Endometrial microvascular endothelial cells (primary cell): ENCODE results near the gene SPRY1. TPM values are rescaled to one million over a fixed set of nuclear protein-coding genes. Genes with fewer than 3 reads are reported as not detected.

Source experiments
- in situ Hi-C: cut with HindIII; loops from 2 replicates; pipeline ENCODE4 v1.10.0; 2017; ENCODE audit warnings: low sequenced_read_pairs, low pct_unique_long_range_greater_than_20kb; ENCODE audit errors: inconsistent ontology term
- total RNA-seq: library from RNA; depleted of rRNA; stranded (reverse); fragments of >200 nt; gene quantifications from one replicate; pipeline ENCODE4 v1.2.3, GENCODE V29; 2015; ENCODE audit errors: inconsistent ontology term

The SPRY1 gene
- total RNA-seq, 1 donor from 2014 or later: 17.7 TPM

DNA sequence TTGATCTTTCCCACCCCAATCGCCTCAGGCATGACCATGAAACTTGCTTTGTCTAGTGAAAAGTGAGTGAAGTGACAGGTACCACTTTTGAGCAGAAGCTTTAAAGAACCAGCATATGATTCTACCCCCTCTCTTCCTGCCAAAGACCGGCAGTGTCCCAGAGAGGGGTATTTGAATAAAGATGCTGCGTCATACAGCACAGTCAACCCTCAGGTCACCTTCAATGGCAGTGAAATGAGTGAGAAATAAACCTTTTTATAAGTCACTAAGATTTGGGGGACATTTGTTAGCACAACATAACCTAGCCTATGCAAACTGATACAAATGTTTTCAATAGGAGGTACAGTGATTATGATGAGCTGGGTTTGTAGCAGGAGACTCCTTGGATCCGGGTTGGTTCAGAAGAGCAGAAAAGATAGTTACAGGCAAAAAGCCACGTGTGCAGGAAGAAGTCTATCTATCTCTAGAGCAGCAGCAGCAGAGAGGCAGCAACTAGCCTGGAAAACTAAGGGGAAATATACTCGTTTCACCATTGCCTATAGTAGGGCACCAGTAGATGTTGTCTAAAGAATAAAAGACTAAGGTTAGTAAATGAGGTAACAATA, 30.3 kb upstream of the SPRY1 start:
- in situ Hi-C loops: no loop called here

DNA sequence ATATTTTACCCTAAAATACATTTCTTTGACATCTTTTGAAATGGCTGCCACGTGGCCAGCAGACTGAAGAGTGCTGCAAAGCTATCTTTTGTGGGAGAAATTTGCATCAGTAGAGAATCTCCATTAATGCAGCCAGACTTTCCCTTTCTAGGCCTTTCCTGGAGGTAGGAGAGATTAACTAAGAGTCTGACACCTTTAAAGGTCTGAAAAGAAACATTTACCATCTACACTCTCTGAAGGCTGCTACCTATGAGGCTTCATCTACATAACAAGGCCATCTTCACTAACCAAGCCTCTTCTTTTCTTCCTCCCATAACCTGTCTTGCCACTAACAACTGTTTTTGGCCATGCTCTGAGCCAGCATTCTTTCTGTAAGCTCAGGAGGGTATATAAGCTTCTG, 17.8 kb upstream of the SPRY1 start:
- in situ Hi-C loops: no loop called here

DNA sequence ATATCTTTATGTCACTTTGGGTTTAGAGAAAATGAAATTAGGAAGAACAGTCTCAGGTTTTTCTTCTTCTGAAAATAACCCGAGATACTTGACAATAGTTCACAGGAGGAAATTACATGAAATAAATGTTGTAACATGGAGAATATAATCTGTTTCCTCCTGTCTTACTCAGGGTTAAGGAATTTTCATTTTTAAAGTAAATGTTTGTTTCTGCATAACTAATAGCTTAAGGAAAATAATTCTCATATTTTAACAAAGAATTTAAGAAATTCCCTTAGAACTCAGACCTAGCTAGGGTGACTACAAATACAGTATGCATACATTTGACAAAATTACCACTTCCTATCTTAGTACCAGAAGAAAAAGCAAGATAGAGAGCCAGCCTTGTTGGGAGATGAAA, 17.2 kb upstream of the SPRY1 start:
- in situ Hi-C loops: no loop called here

DNA sequence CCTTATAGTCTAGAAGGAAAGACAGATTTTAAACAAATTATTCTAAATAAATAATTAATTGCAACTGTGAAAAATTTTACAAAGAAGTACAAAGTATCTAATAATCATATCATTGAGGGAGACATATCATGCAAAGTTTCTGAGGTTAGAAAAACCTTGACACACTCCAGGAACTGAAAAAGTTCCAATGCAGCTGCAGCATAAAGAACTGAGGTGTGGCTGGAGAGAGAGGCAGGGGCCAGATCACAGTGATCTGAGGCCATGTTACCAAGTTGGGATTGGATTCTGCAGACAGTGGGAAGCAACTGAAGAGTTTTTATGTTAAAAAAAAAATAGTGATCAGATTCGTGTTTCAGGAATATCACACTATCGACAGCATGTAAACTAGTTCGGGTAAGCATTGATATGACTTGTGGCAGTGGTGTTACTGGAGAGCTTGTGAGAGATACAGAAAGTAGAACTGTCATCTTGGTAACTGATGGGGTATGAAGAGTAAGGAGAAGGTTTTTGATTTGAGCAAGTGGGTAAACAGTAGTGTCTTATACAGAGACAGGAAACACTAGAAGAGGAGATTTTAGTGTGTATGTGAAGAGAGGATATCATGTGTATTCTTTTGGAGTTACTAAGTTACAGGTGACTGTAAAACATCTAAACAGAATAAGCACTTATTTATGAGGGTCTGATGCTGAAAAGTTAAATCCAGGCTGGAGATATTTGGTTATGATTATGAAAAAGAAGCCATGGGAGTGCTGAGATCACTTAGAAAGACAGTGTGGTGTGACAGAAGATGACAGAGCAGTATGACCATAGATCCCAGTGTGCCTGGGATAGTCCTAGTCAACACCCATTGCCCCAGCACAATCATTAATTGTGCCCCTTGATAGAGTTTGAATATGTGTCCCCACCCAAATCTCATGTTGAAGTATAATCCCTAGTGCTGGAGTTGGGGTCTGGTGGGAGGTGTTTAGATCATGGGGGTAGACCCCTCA, 15.6 kb upstream of the SPRY1 start:
- in situ Hi-C loops: no loop called here

DNA sequence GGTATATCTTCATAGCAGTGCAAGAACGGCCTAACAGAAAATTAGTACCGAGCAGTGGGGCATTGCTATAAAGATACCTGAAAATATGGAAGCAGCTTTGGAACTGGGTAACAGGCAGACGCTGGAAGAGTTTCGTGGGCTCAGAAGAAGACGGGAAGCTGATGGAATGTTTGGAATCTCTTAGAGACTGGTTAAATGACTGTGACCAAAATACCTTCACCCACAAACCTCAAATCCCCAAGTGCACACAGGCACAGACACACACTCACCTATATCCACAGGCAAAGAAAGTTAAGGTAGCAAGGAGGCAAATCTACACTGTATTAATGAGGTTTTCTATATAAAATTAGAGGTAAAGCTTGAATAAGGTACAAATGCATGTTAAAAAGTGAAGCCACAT, 14.6 kb upstream of the SPRY1 start:
- in situ Hi-C loops: no loop called here

DNA sequence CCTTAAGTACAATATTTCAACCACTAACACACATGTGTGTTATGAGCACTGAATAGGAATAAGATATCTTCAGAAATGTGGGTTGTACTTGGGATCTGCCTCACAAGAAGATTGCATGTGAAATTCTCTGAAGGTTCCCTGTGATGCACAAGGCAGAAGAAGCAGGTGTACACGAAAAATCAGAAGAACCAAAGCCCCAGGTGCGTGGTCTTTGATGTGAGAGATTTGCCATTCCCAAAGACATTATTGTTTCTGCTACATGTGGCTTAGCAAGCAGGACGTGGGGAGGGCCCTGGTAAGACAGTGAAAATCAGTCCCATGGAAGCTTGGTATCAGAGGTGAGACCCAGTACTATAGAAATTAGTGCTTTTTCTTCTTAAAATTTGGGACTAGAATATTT, 13.0 kb upstream of the SPRY1 start:
- in situ Hi-C loops: no loop called here

DNA sequence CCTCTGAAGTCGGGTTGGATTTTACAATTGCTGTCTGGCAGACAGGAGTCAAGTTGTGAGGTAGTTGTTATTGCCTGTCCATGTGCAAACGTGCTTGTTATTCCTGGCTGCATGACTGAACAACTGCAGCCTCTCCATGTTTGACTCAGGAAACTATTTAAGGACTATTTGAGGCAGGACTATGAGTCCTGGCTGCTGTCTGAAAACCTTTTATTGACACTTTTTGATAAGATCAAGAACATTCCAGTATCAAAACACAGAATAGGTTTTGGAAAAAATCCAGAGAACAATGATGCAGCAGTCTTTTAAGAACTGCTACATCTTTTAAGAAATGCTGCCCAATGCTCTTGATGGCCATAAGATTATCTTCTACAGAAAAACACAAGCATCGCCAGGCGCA, 10.0 kb upstream of the SPRY1 start:
- in situ Hi-C loops: no loop called here

GRCh38 chr4:123390846-123391456, 5.6 kb upstream of the SPRY1 start:
- in situ Hi-C loops: no loop called here

GRCh38 chr4:123393721-123394120, 2.9 kb upstream of the SPRY1 start:
- in situ Hi-C loops: no loop called here

- in situ Hi-C loops: no loop called here
Measured at GRCh38 chr4:123397144-123398065, 810 bp downstream of the SPRY1 start.

DNA sequence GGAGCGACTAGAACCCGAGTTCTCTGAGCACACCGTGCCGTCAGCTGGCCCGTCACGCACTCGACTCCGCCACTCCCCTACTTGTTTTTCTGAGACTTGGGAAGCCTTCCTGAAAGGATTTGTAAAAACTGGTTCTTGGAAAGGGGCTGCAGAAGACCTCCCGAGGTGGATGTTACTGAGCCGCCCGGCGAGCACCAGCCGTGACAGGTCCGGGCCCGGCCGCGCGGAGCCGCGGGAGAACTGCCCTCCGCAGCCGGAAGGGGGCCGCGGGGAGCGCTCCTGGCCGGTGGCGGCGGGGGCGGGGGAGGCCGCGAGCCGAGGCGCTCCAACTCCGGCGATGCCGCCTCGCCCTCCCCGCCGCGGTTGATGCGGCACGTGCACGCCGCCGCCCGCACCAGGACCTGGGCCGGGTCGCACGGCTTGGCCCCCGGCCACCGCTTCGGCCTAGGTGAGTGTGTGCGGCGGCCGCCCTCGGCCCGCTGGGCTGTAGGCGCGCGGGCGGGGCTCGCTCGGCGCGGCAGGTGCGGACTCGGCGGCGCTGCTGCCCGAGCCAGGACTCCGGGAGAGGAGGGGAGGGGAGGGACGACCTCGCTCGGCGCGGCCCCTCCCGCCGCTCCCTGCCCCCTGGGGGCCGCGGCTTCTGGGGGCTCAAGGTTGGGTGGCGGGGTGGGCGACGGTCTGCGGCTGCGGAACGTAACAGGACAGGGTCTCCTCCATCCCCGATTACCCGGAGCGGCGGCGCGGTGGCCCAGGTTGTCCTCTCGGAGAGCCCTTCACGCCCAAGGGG, 1.7 kb downstream of the SPRY1 start:
- in situ Hi-C loops: no loop called here

DNA sequence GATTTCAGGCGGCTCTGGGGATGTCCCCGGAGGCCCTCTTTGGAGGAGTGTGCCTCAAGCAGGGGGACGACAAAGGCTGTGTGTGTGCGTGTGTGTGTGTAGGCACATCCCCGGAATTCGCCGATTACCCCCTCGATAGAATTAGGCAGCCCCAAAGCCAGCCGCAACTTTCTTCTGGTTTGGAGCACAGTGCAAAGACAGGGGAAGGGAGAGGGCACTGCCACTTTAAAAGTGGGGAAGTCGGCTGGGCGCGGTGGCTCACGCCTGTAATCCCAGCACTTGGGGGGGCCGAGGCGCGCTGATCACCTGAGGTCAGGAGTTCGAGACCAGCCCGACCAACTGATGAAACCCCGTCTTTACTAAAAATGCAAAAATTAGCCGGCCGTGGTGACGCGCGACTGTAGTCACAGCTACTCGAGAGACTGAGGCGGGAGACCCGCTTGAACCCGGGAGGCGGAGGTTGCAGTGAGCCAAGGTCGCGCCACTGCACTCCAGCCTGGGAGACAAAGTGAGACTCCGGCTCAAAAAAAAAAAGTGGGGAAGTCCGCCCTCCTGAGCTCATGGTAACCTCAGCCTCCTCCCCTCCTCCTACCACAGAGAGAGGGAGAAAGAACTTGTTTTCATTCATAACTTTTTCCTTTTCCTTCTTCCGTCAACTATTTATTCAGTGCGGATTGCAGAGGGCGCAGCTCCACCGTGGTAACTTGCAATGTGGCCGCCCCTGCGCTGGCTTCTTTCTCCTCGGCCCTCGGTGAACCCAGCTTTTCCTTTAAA, 2.4 kb downstream of the SPRY1 start:
- in situ Hi-C loops: no loop called here

- in situ Hi-C loops: no loop called here
Measured at GRCh38 chr4:123399627-123400358, 3.2 kb downstream of the SPRY1 start.

DNA sequence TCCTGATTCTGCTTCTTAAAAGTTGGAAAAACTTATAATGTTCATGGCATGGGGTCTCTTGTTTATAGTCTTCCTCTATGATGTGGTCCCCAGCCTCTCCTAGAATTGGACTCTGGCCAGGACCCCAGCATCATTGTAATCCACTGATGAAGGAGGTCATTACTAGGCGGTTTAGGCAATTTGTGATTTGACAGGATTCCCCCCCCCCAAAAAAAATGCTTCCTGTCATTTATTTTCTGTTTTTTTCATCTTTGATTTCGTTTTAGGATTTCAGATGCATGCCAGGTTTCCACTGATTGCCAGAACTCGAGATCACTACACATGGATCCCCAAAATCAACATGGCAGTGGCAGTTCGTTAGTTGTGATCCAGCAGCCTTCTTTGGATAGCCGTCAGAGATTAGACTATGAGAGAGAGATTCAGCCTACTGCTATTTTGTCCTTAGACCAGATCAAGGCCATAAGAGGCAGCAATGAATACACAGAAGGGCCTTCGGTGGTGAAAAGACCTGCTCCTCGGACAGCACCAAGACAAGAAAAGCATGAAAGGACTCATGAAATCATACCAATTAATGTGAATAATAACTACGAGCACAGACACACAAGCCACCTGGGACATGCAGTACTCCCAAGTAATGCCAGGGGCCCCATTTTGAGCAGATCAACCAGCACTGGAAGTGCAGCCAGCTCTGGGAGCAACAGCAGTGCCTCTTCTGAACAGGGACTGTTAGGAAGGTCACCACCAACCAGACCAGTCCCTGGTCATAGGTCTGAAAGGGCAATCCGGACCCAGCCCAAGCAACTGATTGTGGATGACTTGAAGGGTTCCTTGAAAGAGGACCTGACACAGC, 4.9 kb downstream of the SPRY1 start:
- in situ Hi-C loops: no loop called here

DNA sequence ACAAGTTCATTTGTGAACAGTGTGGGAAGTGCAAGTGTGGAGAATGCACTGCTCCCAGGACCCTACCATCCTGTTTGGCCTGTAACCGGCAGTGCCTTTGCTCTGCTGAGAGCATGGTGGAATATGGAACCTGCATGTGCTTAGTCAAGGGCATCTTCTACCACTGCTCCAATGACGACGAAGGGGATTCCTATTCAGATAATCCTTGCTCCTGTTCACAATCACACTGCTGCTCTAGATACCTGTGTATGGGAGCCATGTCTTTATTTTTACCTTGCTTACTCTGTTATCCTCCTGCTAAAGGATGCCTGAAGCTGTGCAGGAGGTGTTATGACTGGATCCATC, 5.5 kb downstream of the SPRY1 start:
- in situ Hi-C loops: no loop called here

DNA sequence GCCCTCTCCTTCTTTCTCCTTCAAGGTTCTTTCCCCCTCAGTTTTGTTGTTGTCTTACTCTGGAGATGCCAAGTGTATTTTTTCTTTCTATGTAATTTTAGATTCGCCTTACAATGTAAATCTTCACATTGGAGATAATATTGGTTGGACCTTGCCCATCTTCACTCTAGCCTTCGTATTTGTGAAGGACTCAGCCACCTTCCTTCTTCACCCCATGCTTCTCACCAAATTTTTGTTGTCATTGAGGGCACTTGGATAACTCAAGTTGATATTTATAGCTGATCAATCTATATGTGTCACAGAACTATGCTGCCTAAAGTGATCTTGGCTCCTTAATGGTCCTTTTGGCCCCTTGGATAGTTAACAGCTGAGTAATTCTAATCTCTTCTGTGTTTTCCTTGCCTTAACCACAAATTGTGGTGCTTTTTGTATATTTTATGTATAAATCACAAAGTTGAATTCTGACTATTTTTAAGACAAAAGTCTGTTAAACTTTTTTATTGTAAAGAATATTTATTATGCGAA, 6.5 kb downstream of the SPRY1 start:
- in situ Hi-C loops: no loop called here
